Gastroesophageal sphincter (tissue), 3 donors: ENCODE results near the gene SLC26A8.

Source experiments
- POLR2A ChIP-seq, 2 donors: fragments of 450-650 bp; IDR thresholded peaks; one replicate each; pipeline ENCODE4 v1.6.1; 2017; ENCODE audit warnings: antibody characterized with exemption in 2 of 2, mild to moderate bottlenecking in 2 of 2, moderate library complexity in 1 of 2
- POLR2AphosphoS5 ChIP-seq: sonication (generic); formaldehyde crosslinking; IDR thresholded peaks from one replicate; pipeline ENCODE4 v1.6.1; 2017; ENCODE audit warnings: antibody characterized with exemption
- TF ChIP-seq, protein P1 (sequence below), 4 experiments: fragments of 200-600 bp in 2 of 4; fragments of 450-650 bp in 2 of 4; sonication (generic) in 1 of 4; IDR thresholded peaks; one replicate each; pipeline ENCODE4 v1.5.1; 2017 to 2019; ENCODE audit warnings: antibody characterized with exemption in 4 of 4, mild to moderate bottlenecking in 2 of 4, moderate library complexity in 2 of 4

GRCh38 chr6:35967076-35967774, 57.2 kb downstream of the SLC26A8 start:
- no peak for TF ChIP-seq POLR2A (IDR thresholded peaks at IDR 0.05)
- TF ChIP-seq, protein P1, sequence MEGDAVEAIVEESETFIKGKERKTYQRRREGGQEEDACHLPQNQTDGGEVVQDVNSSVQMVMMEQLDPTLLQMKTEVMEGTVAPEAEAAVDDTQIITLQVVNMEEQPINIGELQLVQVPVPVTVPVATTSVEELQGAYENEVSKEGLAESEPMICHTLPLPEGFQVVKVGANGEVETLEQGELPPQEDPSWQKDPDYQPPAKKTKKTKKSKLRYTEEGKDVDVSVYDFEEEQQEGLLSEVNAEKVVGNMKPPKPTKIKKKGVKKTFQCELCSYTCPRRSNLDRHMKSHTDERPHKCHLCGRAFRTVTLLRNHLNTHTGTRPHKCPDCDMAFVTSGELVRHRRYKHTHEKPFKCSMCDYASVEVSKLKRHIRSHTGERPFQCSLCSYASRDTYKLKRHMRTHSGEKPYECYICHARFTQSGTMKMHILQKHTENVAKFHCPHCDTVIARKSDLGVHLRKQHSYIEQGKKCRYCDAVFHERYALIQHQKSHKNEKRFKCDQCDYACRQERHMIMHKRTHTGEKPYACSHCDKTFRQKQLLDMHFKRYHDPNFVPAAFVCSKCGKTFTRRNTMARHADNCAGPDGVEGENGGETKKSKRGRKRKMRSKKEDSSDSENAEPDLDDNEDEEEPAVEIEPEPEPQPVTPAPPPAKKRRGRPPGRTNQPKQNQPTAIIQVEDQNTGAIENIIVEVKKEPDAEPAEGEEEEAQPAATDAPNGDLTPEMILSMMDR (IDR thresholded peaks at IDR 0.05): no peak
- no peak for TF ChIP-seq POLR2AphosphoS5
